ENCODE results near the gene CKMT2.

The CKMT2 gene

DNA sequence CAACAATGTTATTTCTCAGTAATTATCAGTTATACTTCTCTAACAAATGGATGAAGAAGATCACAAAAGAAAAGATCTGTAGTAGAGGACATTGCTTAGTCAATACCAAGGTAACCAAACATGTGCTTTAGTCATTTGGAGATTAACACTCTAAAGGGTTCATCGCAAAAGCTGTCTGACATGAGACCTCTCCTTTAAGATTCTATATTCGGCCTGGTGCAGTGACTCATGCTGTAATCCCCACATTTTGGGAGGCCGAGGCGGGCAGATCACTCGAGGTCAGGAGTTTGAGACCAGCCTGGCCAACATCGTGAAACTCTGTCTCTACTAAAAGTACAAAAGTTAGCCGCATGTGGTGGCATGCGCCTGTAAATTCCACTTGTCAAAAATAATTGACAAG is 18.3 kb upstream of the CKMT2 start:
- TF ChIP-seq, protein P1, sequence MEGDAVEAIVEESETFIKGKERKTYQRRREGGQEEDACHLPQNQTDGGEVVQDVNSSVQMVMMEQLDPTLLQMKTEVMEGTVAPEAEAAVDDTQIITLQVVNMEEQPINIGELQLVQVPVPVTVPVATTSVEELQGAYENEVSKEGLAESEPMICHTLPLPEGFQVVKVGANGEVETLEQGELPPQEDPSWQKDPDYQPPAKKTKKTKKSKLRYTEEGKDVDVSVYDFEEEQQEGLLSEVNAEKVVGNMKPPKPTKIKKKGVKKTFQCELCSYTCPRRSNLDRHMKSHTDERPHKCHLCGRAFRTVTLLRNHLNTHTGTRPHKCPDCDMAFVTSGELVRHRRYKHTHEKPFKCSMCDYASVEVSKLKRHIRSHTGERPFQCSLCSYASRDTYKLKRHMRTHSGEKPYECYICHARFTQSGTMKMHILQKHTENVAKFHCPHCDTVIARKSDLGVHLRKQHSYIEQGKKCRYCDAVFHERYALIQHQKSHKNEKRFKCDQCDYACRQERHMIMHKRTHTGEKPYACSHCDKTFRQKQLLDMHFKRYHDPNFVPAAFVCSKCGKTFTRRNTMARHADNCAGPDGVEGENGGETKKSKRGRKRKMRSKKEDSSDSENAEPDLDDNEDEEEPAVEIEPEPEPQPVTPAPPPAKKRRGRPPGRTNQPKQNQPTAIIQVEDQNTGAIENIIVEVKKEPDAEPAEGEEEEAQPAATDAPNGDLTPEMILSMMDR (IDR thresholded peaks at IDR 0.05): no peak
- TF ChIP-seq ZFX (IDR thresholded peaks at IDR 0.05; ENCODE audit: borderline replicate concordance): no peak
- H3K27ac ChIP-seq: no peak overlapping the region

DNA sequence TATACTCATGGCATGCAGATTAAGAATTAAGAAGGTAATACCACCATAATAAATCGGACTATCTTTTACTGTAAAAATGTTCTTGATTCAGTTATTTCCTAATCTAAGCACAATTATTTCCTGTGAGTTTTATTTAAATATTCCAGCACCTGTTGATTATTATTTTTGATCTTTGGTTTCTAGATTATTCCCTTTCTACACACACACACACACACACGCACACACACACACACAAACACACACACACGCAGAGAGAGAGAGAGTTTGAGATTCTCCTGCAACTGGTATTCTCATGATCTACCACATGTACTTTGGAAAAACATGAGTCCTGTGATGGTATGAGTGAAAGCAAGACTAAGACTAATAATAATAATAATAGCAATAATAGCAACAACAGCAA is 17.0 kb upstream of the CKMT2 start:
- no peak overlapping the region for H3K27ac ChIP-seq
- no peak for TF ChIP-seq ZFX (IDR thresholded peaks at IDR 0.05; ENCODE audit: borderline replicate concordance)
- TF ChIP-seq, protein P1 (IDR thresholded peaks at IDR 0.05): no peak

DNA sequence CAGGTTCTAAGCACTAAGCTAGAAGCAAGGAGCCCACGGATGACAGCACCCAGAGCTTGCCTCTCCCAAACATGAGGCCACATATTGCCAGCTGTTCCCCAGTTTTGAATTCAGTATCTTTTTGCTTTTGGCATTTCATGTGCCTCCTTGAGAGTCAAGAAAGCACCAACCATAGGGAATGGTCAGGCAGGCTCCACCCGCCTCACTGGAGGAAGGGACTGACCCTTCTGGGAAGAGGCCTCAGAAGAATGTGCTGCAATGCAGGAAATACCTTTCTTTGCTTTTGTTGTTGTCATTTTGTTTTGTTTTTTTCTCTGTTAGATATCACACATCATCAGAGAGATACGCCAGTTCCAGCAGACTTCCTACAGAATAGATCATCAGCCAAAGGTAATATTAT is 13.7 kb upstream of the CKMT2 start:
- TF ChIP-seq, protein P1 (IDR thresholded peaks at IDR 0.05): no peak
- TF ChIP-seq ZFX (IDR thresholded peaks at IDR 0.05; ENCODE audit: borderline replicate concordance): no peak
- H3K27ac ChIP-seq: no peak overlapping the region

DNA sequence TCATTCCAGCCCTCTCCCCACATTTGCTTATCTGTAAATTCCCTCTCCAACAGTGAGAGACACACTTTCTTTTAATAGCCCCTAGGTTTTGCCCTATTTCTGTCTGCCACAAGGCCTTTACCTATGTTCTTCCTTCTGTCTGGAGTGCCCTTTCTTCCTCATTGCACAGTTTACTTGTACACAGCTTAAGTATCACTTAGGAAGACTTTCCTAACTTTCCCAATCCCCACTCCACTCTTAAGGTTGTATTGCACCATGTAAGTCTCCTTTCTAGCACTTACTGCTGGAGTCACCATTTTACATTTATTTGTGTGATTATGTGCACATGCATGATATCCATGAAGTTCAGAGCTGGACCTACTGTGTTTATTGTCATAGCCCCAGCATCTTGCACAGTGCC is 10.8 kb upstream of the CKMT2 start:
- TF ChIP-seq, protein P1 (IDR thresholded peaks at IDR 0.05): no peak
- no peak for TF ChIP-seq ZFX (IDR thresholded peaks at IDR 0.05; ENCODE audit: borderline replicate concordance)

DNA sequence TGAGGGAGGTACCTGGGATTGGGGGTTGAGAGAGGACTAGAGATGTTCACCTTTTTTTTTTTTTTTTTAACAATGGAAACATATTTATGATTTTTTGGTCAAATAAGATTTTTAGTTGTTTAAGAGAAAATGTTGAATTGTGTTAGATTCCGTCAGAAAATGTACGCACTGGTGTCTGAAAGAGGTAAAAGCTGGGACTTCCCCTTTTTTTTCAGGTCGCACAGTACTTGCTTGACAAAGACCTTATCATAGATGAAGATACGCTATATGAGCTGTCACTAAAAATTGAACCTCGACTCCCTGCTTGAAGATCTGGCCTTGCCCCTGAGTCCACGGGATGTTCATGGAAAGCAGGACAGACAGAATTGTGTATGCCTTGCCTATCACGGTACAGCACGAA is 7.7 kb upstream of the CKMT2 start:
- no peak overlapping the region for H3K27ac ChIP-seq
- TF ChIP-seq, protein P1 (IDR thresholded peaks at IDR 0.05): no peak
- no peak for TF ChIP-seq ZFX (IDR thresholded peaks at IDR 0.05; ENCODE audit: borderline replicate concordance)

More for the DNA sequence above, 10.8 kb upstream of the CKMT2 start:
- H3K27ac ChIP-seq: no peak overlapping the region

DNA sequence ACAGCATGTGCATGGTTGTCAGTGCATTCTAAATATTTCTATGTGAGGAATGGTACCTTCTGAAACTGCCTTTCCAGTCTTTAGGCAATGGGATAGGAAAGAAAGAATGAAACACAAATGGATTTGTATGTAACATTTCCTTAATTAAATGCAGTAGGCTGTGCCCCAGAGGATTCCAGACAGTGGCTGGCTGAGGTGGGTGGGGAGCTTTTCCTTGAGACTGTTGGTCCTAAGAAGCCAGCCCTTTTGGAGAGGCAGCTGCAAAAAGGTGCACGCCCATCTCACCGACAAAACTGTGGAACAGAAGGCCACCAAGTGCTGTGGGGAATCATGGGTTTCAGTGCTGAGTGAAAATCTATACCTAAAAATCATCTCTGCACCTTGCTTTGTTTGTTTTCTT is 6.8 kb upstream of the CKMT2 start:
- H3K27ac ChIP-seq: no peak overlapping the region
- TF ChIP-seq ZFX (IDR thresholded peaks at IDR 0.05; ENCODE audit: borderline replicate concordance): no peak
- TF ChIP-seq, protein P1 (IDR thresholded peaks at IDR 0.05): no peak

DNA sequence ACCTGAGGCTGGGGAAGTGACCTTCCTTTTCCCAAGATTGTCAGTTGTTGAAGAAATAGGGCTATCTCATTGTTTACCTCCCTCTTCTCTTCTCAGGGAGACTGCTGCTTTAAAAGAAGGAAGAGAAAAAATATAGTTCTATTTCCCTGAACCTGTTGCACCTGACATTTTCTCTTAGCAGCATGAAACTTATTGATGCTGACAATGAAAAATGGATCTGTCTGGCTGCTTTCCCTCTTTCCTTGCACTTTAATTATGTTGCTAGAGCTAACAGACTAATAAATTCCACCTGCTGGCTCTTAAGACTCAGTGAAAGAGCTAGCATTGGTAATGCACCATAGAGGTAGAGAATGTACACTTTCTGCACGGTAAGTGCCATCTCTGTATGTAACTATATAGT is 6.2 kb upstream of the CKMT2 start:
- no peak for TF ChIP-seq ZFX (IDR thresholded peaks at IDR 0.05; ENCODE audit: borderline replicate concordance)
- TF ChIP-seq, protein P1 (IDR thresholded peaks at IDR 0.05): no peak
- no peak overlapping the region for H3K27ac ChIP-seq

Data from 22Rv1 (cell line).